Fibroblast of lung (primary cell): Measurements from ENCODE around the gene ZBTB7B.

Experiments
- CTCF ChIP-seq, 2 donors: IDR thresholded peaks in 1 of 2; conservative IDR thresholded peaks in 1 of 2; 1 replicate in 1 of 2; 2 replicates in 1 of 2; pipeline ENCODE4 v1.5.1; 2011 to 2012; ENCODE audit warnings: low read length in 2 of 2, control low read depth in 1 of 2, inconsistent platforms in 1 of 2, low read depth in 1 of 2, mild to moderate bottlenecking in 1 of 2
- EZH2 ChIP-seq: IDR thresholded peaks from 2 replicates; pipeline ENCODE4 v1.5.1; 2012; ENCODE audit warnings: low read length, control low read depth, mild to moderate bottlenecking; ENCODE audit errors: missing control alignments

- TF ChIP-seq CTCF (conservative IDR thresholded peaks at IDR 0.05 in 1 of 2, IDR thresholded peaks at IDR 0.05 in 1 of 2; ENCODE audit: low read depth in 1 of 2, low read length in 2 of 2) = no peak
- no peak for TF ChIP-seq EZH2
Observed at GRCh38 chr1:154972517-154973343, 29.9 kb upstream of the ZBTB7B start.
